ENCODE measurements around the gene CPNE8.

CPNE8 gene

GRCh38 chr12:38633511-38633910 is 271.9 kb downstream of the CPNE8 start:
- no peak for DNase-seq (ENCODE audit: low spot score)

GRCh38 chr12:38629064-38629463 is 276.3 kb downstream of the CPNE8 start:
- no peak for DNase-seq (ENCODE audit: low spot score)

- DNase-seq (ENCODE audit: low spot score): no peak
Observed at GRCh38 chr12:38628288-38628687, 277.1 kb downstream of the CPNE8 start.

GRCh38 chr12:38625306-38625705 is 280.1 kb downstream of the CPNE8 start:
- DNase-seq (ENCODE audit: low spot score): no peak

GRCh38 chr12:38614171-38614570 is 291.2 kb downstream of the CPNE8 start:
- no peak for DNase-seq (ENCODE audit: low spot score)

- DNase-seq (ENCODE audit: low spot score): no peak
Observed at GRCh38 chr12:38610808-38611350, 294.5 kb downstream of the CPNE8 start.

GRCh38 chr12:38607295-38607694 is 298.1 kb downstream of the CPNE8 start:
- no peak for DNase-seq (ENCODE audit: low spot score)

Measured in hematopoietic multipotent progenitor cell treated with erythropoietin and hydrocortisone succinate and interleukin-3 and kit ligand, for 15 days (in vitro differentiated cells).